ENCODE data around the gene MCFD2. TPM values are rescaled to one million over a fixed set of nuclear protein-coding genes. Genes with fewer than 3 reads are reported as not detected.
"Not testable (repeated sequence)": the region's sequence is repeated elsewhere in the genome, so short reads cannot be mapped to it uniquely, and the experiment has no call there.

MCFD2 gene
- total RNA-seq, 1 donor from 2014 or later = 82.3 TPM

DNA sequence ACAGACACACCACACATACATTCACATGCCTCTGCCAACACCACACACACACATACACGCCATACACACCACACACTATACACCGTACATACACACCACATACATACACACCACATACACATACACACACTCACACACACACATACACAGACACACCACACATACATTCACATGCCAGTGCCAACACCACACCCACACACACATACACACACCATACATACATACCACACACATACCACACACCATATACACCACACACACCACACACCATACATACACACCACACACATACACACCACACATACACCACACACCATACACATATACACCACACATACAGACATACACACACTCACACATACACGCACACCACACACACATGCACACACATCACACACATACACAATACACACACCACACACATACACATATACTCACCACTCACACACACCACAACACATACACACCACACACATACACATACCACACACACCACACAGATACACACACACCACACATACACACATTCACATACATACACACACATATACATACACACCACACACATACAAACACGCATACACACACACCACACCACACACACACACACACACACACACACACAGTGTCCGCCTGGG, 37.2 kb downstream of the MCFD2 start:
- Histone ChIP-seq H3K27me3 (ENCODE audit: low read depth) (no peaks in the 10 kb centered on the region), H3K4me1 (peaks cover 31% of the 10 kb centered on the region), H3K4me3 (no peak overlapping the region), H3K27ac (no peak overlapping the region), H3K9me3 (no peaks in the 10 kb centered on the region), H3K36me3 (no peaks in the 10 kb centered on the region)
- no peak for DNase-seq
- TF ChIP-seq, protein P1, sequence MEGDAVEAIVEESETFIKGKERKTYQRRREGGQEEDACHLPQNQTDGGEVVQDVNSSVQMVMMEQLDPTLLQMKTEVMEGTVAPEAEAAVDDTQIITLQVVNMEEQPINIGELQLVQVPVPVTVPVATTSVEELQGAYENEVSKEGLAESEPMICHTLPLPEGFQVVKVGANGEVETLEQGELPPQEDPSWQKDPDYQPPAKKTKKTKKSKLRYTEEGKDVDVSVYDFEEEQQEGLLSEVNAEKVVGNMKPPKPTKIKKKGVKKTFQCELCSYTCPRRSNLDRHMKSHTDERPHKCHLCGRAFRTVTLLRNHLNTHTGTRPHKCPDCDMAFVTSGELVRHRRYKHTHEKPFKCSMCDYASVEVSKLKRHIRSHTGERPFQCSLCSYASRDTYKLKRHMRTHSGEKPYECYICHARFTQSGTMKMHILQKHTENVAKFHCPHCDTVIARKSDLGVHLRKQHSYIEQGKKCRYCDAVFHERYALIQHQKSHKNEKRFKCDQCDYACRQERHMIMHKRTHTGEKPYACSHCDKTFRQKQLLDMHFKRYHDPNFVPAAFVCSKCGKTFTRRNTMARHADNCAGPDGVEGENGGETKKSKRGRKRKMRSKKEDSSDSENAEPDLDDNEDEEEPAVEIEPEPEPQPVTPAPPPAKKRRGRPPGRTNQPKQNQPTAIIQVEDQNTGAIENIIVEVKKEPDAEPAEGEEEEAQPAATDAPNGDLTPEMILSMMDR (IDR thresholded peaks at IDR 0.05) = no peak
- ATAC-seq = no peak
- intact Hi-C loops (cut with DNase I) = no loop called here

DNA sequence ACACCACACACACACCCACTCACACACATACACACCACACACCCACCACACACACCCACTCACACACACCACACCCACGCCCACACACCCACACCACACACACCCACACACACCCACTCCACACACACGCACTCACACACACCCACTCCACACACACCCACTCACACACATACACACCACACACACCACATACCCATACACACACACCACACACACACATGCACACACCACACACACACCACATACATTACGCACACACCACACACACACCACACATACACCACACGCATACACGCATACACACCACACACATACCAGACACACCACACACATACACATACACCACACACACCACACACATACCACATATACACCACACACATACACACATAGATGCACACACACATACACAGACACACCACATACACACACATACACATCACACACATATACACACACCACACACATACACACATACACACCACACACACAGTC, 37.9 kb downstream of the MCFD2 start:
- no peak for DNase-seq

DNA sequence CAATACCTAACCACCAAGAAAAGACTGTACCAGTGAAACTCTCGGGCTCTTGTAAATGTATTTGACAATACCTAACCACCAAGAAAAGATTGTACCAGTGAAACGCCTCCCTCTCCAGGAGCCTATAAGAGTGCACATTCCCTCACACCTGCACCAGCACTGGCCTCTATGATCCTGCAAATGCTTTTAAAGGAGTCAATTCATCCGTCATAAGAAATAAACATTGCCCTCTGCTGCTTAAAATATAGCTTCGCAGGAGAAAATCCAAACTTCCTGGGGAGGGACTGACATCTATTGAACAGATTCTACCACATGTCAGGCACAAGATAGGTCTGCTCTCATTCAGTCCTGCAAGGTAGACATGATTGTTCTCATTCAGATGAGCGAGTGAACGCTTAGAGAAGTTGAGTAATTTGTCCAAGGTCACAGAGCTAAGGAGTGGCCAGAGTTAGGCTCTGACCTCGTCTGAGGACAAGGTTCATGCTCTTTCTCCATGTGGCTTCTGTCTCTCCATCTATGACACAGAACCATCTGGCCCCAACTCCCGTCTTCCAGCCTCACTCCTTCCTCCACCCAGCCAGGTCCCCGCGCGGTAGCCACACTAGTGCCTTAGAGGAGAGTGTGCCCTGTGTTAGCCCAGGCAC, 38.7 kb downstream of the MCFD2 start:
- Histone ChIP-seq H3K9me3 (no peaks in the 10 kb centered on the region), H3K27me3 (ENCODE audit: low read depth) (no peaks in the 10 kb centered on the region), H3K27ac (peak overlapping the region; percentile 0), H3K36me3 (no peaks in the 10 kb centered on the region), H3K4me3 (no peak overlapping the region), H3K4me1 (peaks cover 41% of the 10 kb centered on the region)
- no peak for DNase-seq
- peak; percentile 53 to 69 for ATAC-seq
- intact Hi-C loops (cut with DNase I) = no loop called here
- TF ChIP-seq, protein P1 (IDR thresholded peaks at IDR 0.05) = peak; percentile 61

More for the DNA sequence above, 37.9 kb downstream of the MCFD2 start:
- no peak overlapping the region for H3K4me3 ChIP-seq
- TF ChIP-seq, protein P1 (IDR thresholded peaks at IDR 0.05) = no peak
- ATAC-seq = no peak
- H3K4me1 ChIP-seq = peaks cover 37% of the 10 kb centered on the region
- H3K27me3 ChIP-seq (ENCODE audit: low read depth) = no peaks in the 10 kb centered on the region
- H3K27ac ChIP-seq = no peak overlapping the region
- no peaks in the 10 kb centered on the region for H3K36me3 ChIP-seq
- H3K9me3 ChIP-seq = no peaks in the 10 kb centered on the region
- intact Hi-C loops (cut with DNase I) = no loop called here

DNA sequence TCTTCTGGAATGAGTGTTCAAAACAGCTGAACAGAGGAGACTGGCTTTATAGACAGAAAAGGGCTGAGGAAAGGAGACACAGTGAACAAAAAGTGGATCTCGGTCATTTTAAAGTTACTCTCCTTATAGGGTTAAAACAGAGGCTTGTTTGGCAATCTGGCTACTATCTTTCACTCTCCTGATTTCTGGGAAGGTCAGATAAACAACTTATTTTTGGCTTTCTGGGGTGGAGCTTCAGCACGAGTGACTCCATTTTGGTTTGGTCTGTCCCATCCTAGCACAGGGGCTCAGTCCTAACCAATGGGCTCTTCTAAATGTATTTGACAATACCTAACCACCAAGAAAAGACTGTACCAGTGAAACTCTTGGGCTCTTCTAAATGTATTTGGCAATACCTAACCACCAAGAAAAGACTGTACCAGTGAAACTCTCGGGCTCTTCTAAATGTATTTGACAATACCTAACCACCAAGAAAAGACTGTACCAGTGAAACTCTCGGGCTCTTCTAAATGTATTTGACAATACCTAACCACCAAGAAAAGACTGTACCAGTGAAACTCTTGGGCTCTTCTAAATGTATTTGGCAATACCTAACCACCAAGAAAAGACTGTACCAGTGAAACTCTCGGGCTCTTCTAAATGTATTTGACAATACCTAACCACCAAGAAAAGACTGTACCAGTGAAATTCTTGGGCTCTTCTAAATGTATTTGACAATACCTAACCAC, 39.5 kb downstream of the MCFD2 start:
- intact Hi-C loops (cut with DNase I); DNase-seq: not testable (repeated sequence)
- peaks cover 46% of the 10 kb centered on the region for H3K4me1 ChIP-seq

DNA sequence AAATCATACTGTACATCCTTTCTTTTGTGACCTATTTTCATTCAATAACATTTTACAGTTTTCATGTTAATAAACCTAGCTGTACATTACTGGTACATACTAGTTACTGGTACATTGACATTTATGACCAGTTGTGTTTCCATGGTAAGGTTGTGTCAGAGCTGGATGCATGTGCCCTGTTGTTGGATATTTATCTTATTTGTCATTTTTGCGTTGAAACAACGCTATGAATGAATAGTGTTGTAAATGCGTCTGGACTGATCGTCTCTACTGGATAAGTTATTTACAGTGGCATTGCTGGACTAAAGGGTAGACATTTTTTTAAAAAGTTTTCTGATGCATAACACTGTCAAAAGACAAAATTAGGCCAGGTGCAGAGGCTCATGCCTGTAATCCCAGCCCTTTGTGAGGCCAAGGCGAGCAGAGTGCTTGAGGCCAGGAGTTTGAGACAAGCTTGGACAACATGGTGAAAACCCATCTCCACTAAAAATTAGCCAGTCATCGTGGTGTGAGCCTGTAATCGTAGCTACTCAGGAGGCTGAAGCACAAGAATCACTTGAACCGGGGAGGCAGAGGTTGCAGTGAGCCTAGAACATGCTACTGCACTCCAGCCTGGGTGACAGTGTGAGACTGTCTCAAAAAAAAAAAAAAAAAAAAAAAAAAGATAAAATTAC, 40.2 kb downstream of the MCFD2 start:
- no peaks in the 10 kb centered on the region for H3K36me3 ChIP-seq
- DNase-seq (no peak), ATAC-seq (no peak)
- H3K4me3 ChIP-seq = no peak overlapping the region
- peaks cover 48% of the 10 kb centered on the region for H3K4me1 ChIP-seq
- TF ChIP-seq, protein P1 (IDR thresholded peaks at IDR 0.05) = no peak
- intact Hi-C loops (cut with DNase I) = no loop called here
- no peak overlapping the region for H3K27ac ChIP-seq
- H3K9me3 ChIP-seq = no peaks in the 10 kb centered on the region
- H3K27me3 ChIP-seq (ENCODE audit: low read depth) = no peaks in the 10 kb centered on the region

More for the DNA sequence above, 39.5 kb downstream of the MCFD2 start:
- not testable (repeated sequence) for H3K27me3 ChIP-seq (ENCODE audit: low read depth); H3K9me3 ChIP-seq; H3K27ac ChIP-seq; H3K36me3 ChIP-seq; ATAC-seq; H3K4me3 ChIP-seq

Measured in lower lobe of right lung (tissue), 2 donors.